WERI-Rb-1 (cell line): Measurements from ENCODE around the gene MMAB.

Experiments
- DNase-seq: peaks from one replicate; pipeline ENCODE4 v3.0.0-alpha.2; 2020
- H3K27ac ChIP-seq: fragments of 250-450 bp; sonication (Bioruptor Pico); 2 replicates; pipeline ENCODE4 v1.5.1; 2020; ENCODE audit warnings: mild to moderate bottlenecking, moderate library complexity
- H3K27me3 ChIP-seq: fragments of 250-450 bp; sonication (Bioruptor Pico); 2 replicates; pipeline ENCODE4 v1.5.1; 2021; ENCODE audit warnings: mild to moderate bottlenecking, low read depth, moderate library complexity; ENCODE audit not compliant: insufficient read depth, severe bottlenecking
- H3K36me3 ChIP-seq: fragments of 250-450 bp; sonication (Bioruptor Pico); 2 replicates; pipeline ENCODE4 v1.5.1; 2020; ENCODE audit warnings: mild to moderate bottlenecking, moderate library complexity
- H3K4me3 ChIP-seq: 2 replicates; pipeline ENCODE4 v1.5.1; 2011; ENCODE audit warnings: low read depth, mild to moderate bottlenecking, control low read depth, low read length
- H3K9me3 ChIP-seq: fragments of 250-450 bp; sonication (Bioruptor Pico); 2 replicates; pipeline ENCODE4 v1.5.1; 2021; ENCODE audit warnings: mild to moderate bottlenecking, moderate library complexity; ENCODE audit not compliant: severe bottlenecking
- CTCF ChIP-seq: IDR thresholded peaks from 2 replicates; pipeline ENCODE4 v1.5.1; 2011; ENCODE audit warnings: low read depth, mild to moderate bottlenecking, control low read depth, inconsistent platforms, low read length

The MMAB gene

DNA sequence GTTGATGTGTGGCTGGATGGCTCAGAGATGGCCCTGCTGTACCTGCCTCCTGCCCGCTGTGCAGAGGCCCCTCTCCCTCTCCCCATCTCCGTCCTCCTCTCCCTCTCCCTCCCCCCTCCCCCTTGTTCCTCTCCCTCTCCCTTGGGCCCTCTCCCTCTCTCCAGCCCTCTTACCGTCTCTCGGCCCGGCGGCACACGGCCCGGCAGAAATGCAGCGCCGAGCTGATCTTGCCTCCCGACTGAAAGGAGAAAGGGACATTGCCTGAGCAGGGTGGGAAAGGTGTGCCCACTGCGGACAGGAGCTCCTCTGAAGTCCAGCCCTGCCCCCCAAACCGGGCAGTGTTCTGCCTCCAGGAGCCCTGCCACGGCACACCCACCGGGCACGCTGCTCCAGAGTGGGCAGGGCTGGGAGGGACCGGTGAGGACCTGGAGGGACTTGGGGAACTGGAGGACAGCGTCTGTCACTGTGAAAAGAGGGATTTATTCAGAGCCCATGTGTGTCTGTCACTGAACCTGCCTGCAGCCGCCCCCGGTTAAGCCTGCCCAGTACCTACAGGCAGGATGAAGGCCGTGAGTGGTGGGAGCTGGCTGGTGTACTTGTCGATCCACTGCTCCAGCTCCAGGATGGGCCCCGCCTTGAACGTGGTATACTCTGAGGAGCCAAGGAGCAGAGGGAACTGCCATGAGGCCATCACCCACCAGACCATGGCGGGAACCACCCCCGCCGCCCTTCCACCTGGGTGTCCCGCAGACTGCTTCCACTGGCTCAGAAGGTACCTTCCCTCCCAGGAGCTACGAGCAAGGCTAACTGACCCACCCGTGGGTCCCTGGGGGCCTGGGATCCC, 12.2 kb downstream of the MMAB start:
- Histone ChIP-seq H3K4me3 (no peak overlapping the region), H3K27ac (peak overlapping the region; percentile 79), H3K36me3 (peaks cover 51% of the 10 kb centered on the region), H3K27me3 (no peaks in the 10 kb centered on the region), H3K9me3 (no peaks in the 10 kb centered on the region)
- TF ChIP-seq CTCF: no peak
- peak; percentile 77 for DNase-seq

- DNase-seq: no peak
- no peak overlapping the region; the same call in 1 of the 2 replicates for H3K27ac ChIP-seq
- H3K4me3 ChIP-seq: no peak overlapping the region
- peaks cover 44% of the 10 kb centered on the region for H3K36me3 ChIP-seq
- H3K27me3 ChIP-seq: no peaks in the 10 kb centered on the region
- H3K9me3 ChIP-seq: no peaks in the 10 kb centered on the region
- no peak for TF ChIP-seq CTCF
Observed at GRCh38 chr12:109559601-109560000, 13.7 kb downstream of the MMAB start.

DNA sequence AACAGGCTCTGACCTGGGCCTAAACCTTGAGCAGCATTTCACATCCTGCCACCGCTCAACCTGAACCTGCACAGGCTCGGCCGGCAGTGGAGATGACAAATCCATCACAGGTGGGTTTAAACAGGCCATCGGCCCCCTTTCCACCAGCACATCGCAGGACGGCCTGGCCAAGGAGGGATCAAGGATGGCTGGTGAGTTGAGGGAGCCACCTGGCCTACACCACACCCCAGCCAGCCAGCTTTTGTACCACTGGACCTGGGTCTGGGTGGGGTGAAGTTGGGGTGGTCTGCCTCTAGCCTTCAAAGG, 14.2 kb downstream of the MMAB start:
- no peaks in the 10 kb centered on the region for H3K27me3 ChIP-seq
- TF ChIP-seq CTCF: no peak
- no peaks in the 10 kb centered on the region for H3K9me3 ChIP-seq
- DNase-seq: no peak
- H3K27ac ChIP-seq: no peak overlapping the region
- no peak overlapping the region for H3K4me3 ChIP-seq
- peaks cover 43% of the 10 kb centered on the region for H3K36me3 ChIP-seq

GRCh38 chr12:109558374-109559199, 14.7 kb downstream of the MMAB start:
- Histone ChIP-seq H3K9me3 (no peaks in the 10 kb centered on the region), H3K36me3 (peaks cover 37% of the 10 kb centered on the region), H3K27ac (no peak overlapping the region), H3K27me3 (no peaks in the 10 kb centered on the region), H3K4me3 (no peak overlapping the region)
- TF ChIP-seq CTCF: no peak
- DNase-seq: no peak

- H3K27ac ChIP-seq: no peak overlapping the region
- H3K4me3 ChIP-seq: no peak overlapping the region
- H3K27me3 ChIP-seq: no peaks in the 10 kb centered on the region
- DNase-seq: no peak
- no peak for TF ChIP-seq CTCF
- H3K36me3 ChIP-seq: peaks cover 36% of the 10 kb centered on the region
- H3K9me3 ChIP-seq: no peaks in the 10 kb centered on the region
Observed at GRCh38 chr12:109557805-109558204, 15.5 kb downstream of the MMAB start.
